Keratinocyte (primary cell): ENCODE results near the gene CYP2R1. TPM values are rescaled to one million over a fixed set of nuclear protein-coding genes. Genes with fewer than 3 reads are reported as not detected.
"Not testable (repeated sequence)": the region's sequence is repeated elsewhere in the genome, so short reads cannot be mapped to it uniquely, and the experiment has no call there.

Experiments used
- DNase-seq: peaks from one replicate; pipeline ENCODE4 v3.0.0-alpha.2; 2011; ENCODE audit warnings: low read depth, missing footprints, low spot score
- FAIRE-seq: peaks from 2 replicates; lab custom pipeline; 2011; peaks lifted over from hg19 to GRCh38; lab: Jason Lieb, UNC
- H2AFZ ChIP-seq: 2 replicates; pipeline ENCODE4 v1.6.0; 2012; ENCODE audit warnings: low read length, control low read depth, inconsistent platforms; ENCODE audit not compliant: control insufficient read depth
- H3K27ac ChIP-seq: 2 replicates; pipeline ENCODE4 v1.5.1; 2011; ENCODE audit warnings: low read length; ENCODE audit not compliant: control insufficient read depth, insufficient read depth
- H3K27me3 ChIP-seq: 3 replicates; pipeline ENCODE4 v1.6.0; 2011; ENCODE audit warnings: low read length; ENCODE audit not compliant: control insufficient read depth, insufficient read depth; ENCODE audit errors: extremely low read depth
- H3K36me3 ChIP-seq, 2 experiments: 2 replicates in 1 of 2; 3 replicates in 1 of 2; pipeline ENCODE4 v1.5.1; 2011; ENCODE audit warnings: low read length in 2 of 2, mild to moderate bottlenecking in 1 of 2; ENCODE audit not compliant: control insufficient read depth in 2 of 2, insufficient read depth in 2 of 2; ENCODE audit errors: extremely low read depth in 1 of 2
- H3K4me1 ChIP-seq: 3 replicates; pipeline ENCODE4 v1.5.1; 2011; ENCODE audit warnings: low read length; ENCODE audit not compliant: control insufficient read depth, insufficient read depth; ENCODE audit errors: extremely low read depth
- H3K4me2 ChIP-seq: 3 replicates; pipeline ENCODE4 v1.6.0; 2011; ENCODE audit warnings: low read depth, low read length; ENCODE audit not compliant: control insufficient read depth, insufficient read depth; ENCODE audit errors: extremely low read depth
- H3K4me3 ChIP-seq, 3 experiments: fragments of 200-600 bp in 1 of 3; sonication (generic) in 1 of 3; 2 replicates in 2 of 3; 3 replicates in 1 of 3; pipeline ENCODE4 v1.5.1; 2011 to 2016; ENCODE audit warnings: low read length in 3 of 3, mild to moderate bottlenecking in 3 of 3, control low read depth in 2 of 3, inconsistent platforms in 1 of 3, low read depth in 1 of 3, mixed read lengths in 1 of 3, mixed run types in 1 of 3, moderate library complexity in 1 of 3; ENCODE audit not compliant: control insufficient read depth in 2 of 3, insufficient read depth in 2 of 3; ENCODE audit errors: extremely low read depth in 1 of 3
- H3K79me2 ChIP-seq: 2 replicates; pipeline ENCODE4 v1.6.0; 2012; ENCODE audit warnings: low read length; ENCODE audit not compliant: control insufficient read depth, insufficient read depth
- H3K9ac ChIP-seq: 3 replicates; pipeline ENCODE4 v1.6.0; 2011; ENCODE audit warnings: low read length; ENCODE audit not compliant: control insufficient read depth, insufficient read depth; ENCODE audit errors: extremely low read depth
- H3K9me1 ChIP-seq: 3 replicates; pipeline ENCODE4 v1.6.0; 2011; ENCODE audit warnings: low read length; ENCODE audit not compliant: control insufficient read depth, insufficient read depth; ENCODE audit errors: extremely low read depth
- H3K9me3 ChIP-seq: 2 replicates; pipeline ENCODE4 v1.5.1; 2012; ENCODE audit warnings: low read depth, low read length; ENCODE audit not compliant: control insufficient read depth
- H4K20me1 ChIP-seq: 3 replicates; pipeline ENCODE4 v1.6.0; 2011; ENCODE audit warnings: low read length; ENCODE audit not compliant: control insufficient read depth, insufficient read depth; ENCODE audit errors: extremely low read depth
- CTCF ChIP-seq, 3 experiments: IDR thresholded peaks in 1 of 3; conservative IDR thresholded peaks in 1 of 3; optimal IDR thresholded peaks in 1 of 3; 2 replicates in 2 of 3; 3 replicates in 1 of 3; pipeline versions ENCODE3 to v1.5.1; 2011; ENCODE audit warnings: low read length in 3 of 3, mild to moderate bottlenecking in 3 of 3, moderate library complexity in 2 of 3, control low read depth in 1 of 3, inconsistent platforms in 1 of 3; ENCODE audit not compliant: insufficient read depth in 2 of 3; ENCODE audit errors: extremely low read depth in 1 of 3
- EZH2 ChIP-seq: IDR thresholded peaks from one replicate; pipeline ENCODE4 v1.6.1; 2012; ENCODE audit warnings: inconsistent platforms, mild to moderate bottlenecking, low read length, moderate library complexity
- dilution Hi-C: fragments of 300-500 bp; cut with MboI; formaldehyde crosslinking; loops from one replicate; pipeline ENCODE4 v1.7.0; 2020; ENCODE audit warnings: low sequenced_read_pairs; ENCODE audit not compliant: extremely low pct_ligation_motif_present
- polyA plus RNA-seq, 5 experiments: library from polyadenylated mRNA; depleted of rRNA in 3 of 5; stranded (reverse) in 3 of 5; stranded (forward) in 1 of 5; unstranded in 1 of 5; fragments of >200 nt; gene quantifications; 1 replicate in 1 of 5; 2 replicates in 3 of 5; 3 replicates in 1 of 5; pipeline versions ENCODE4 v1.2.1 to v1.2.3, GENCODE V29; 2011 to 2012; ENCODE audit warnings: missing spikeins in 2 of 5, low read depth in 1 of 5, low replicate concordance in 1 of 5

CYP2R1 gene
- polyA plus RNA-seq, 1 donor (not counting 4 experiments of a cell fraction or from before 2014, with no cell fraction given), result 15.5 TPM

GRCh38 chr11:14884667-14885273 is 7.3 kb downstream of the CYP2R1 start:
- no peak for FAIRE-seq
- Histone ChIP-seq H3K9me1 (no peaks in the 10 kb centered on the region), H2AFZ (no peak overlapping the region), H3K4me1 (no peaks in the 10 kb centered on the region), H3K27ac (no peak overlapping the region), H3K36me3 (peaks cover 0 to 3% of the 10 kb centered on the region in 2 experiments), H3K27me3 (no peaks in the 10 kb centered on the region), H4K20me1 (no peaks in the 10 kb centered on the region), H3K4me2 (no peak overlapping the region), H3K4me3 (no peak overlapping the region), H3K9me3 (no peaks in the 10 kb centered on the region), H3K9ac (no peak overlapping the region), H3K79me2 (no peaks in the 10 kb centered on the region)
- dilution Hi-C loops, result no loop called here
- no peak for DNase-seq
- no peak for TF ChIP-seq CTCF (optimal IDR thresholded peaks at IDR 0.05 in 1 of 3, IDR thresholded peaks at IDR 0.05 in 1 of 3, conservative IDR thresholded peaks at IDR 0.05 in 1 of 3; ENCODE audit: extremely low read depth in 1 of 3, insufficient read depth in 2 of 3, low read length in 3 of 3)
- TF ChIP-seq EZH2, result no peak

GRCh38 chr11:14883683-14884082 is 8.3 kb downstream of the CYP2R1 start:
- DNase-seq, H2AFZ ChIP-seq, H3K4me1 ChIP-seq, FAIRE-seq, H3K4me3 ChIP-seq, H4K20me1 ChIP-seq, H3K9ac ChIP-seq, H3K27ac ChIP-seq, H3K27me3 ChIP-seq, H3K79me2 ChIP-seq, H3K9me1 ChIP-seq, H3K9me3 ChIP-seq, dilution Hi-C loops, H3K4me2 ChIP-seq, H3K36me3 ChIP-seq: not testable (repeated sequence)

GRCh38 chr11:14882196-14882595 is 9.8 kb downstream of the CYP2R1 start:
- no peak overlapping the region for H3K27ac ChIP-seq
- no peaks in the 10 kb centered on the region for H4K20me1 ChIP-seq
- dilution Hi-C loops, result no loop called here
- no peak overlapping the region for H2AFZ ChIP-seq
- H3K4me1 ChIP-seq, result no peaks in the 10 kb centered on the region
- no peak overlapping the region for H3K9ac ChIP-seq
- TF ChIP-seq CTCF (optimal IDR thresholded peaks at IDR 0.05 in 1 of 3, IDR thresholded peaks at IDR 0.05 in 1 of 3, conservative IDR thresholded peaks at IDR 0.05 in 1 of 3; ENCODE audit: extremely low read depth in 1 of 3, insufficient read depth in 2 of 3, low read length in 3 of 3), result no peak
- TF ChIP-seq EZH2, result no peak
- FAIRE-seq, result no peak
- H3K9me1 ChIP-seq, result no peaks in the 10 kb centered on the region
- peaks cover 3% of the 10 kb centered on the region in 2 experiments for H3K36me3 ChIP-seq
- no peaks in the 10 kb centered on the region for H3K9me3 ChIP-seq
- no peak overlapping the region for H3K4me2 ChIP-seq
- DNase-seq, result no peak
- H3K27me3 ChIP-seq, result no peaks in the 10 kb centered on the region
- no peaks in the 10 kb centered on the region for H3K79me2 ChIP-seq
- H3K4me3 ChIP-seq, result no peak overlapping the region
